Right lobe of liver (tissue), 4 donors: ENCODE results near the gene NYAP1.
"Not testable (repeated sequence)": the region's sequence is repeated elsewhere in the genome, so short reads cannot be mapped to it uniquely, and the experiment has no call there.

Source experiments
- CTCF ChIP-seq, 4 donors: fragments of 200-600 bp in 3 of 4; fragments of 450-650 bp in 1 of 4; IDR thresholded peaks; one replicate each; pipeline versions ENCODE4 v1.5.1 to v1.8.0; 2016 to 2022; ENCODE audit warnings: antibody characterized with exemption in 4 of 4, mild to moderate bottlenecking in 2 of 4
- POLR2A ChIP-seq: fragments of 450-650 bp; IDR thresholded peaks from one replicate; pipeline ENCODE4 v1.6.1; 2017; ENCODE audit warnings: antibody characterized with exemption, mild to moderate bottlenecking
- donor health status: DM: no; HTN: no; CAD: no.
- donor health status: DM: no; HTN: no; CAD: no.
- donor health status: DM: no; HTN: yes; CAD: no.

- not testable (repeated sequence) for TF ChIP-seq POLR2A; CTCF (IDR thresholded peaks at IDR 0.05)
These were observed 57.6 kb downstream of the NYAP1 start for GRCh38 chr7:100541309-100541708.
